ENCODE data around the gene CAMTA1. TPM values are rescaled to one million over a fixed set of nuclear protein-coding genes. Genes with fewer than 3 reads are reported as not detected.

CAMTA1 gene
- total RNA-seq, 1 donor from 2014 or later, result 47.9 TPM

- DNase-seq (no peak), ATAC-seq (no peak)
- no peaks in the 10 kb centered on the region for H3K9me3 ChIP-seq
- no peak overlapping the region for H3K4me3 ChIP-seq
- H3K4me1 ChIP-seq, result no peaks in the 10 kb centered on the region
- H3K36me3 ChIP-seq, result no peaks in the 10 kb centered on the region
- H3K27me3 ChIP-seq (ENCODE audit: low read depth), result no peaks in the 10 kb centered on the region
- TF ChIP-seq CTCF (IDR thresholded peaks at IDR 0.05), result no peak
- intact Hi-C loops (cut with DNase I), result no loop called here
- no peak overlapping the region for H3K27ac ChIP-seq
Observed at GRCh38 chr1:7062346-7063061, 277.2 kb downstream of the CAMTA1 start.

GRCh38 chr1:7063981-7064380 lies 278.7 kb downstream of the CAMTA1 start:
- no peak for TF ChIP-seq CTCF (IDR thresholded peaks at IDR 0.05)
- Histone ChIP-seq H3K36me3 (no peaks in the 10 kb centered on the region), H3K4me3 (no peak overlapping the region), H3K4me1 (no peaks in the 10 kb centered on the region), H3K9me3 (no peaks in the 10 kb centered on the region), H3K27me3 (ENCODE audit: low read depth) (peaks cover 5% of the 10 kb centered on the region), H3K27ac (no peak overlapping the region)
- DNase-seq (no peak), ATAC-seq (no peak)
- intact Hi-C loops (cut with DNase I), result no loop called here

- intact Hi-C loops (cut with DNase I), result no loop called here
- H3K27ac ChIP-seq, result no peak overlapping the region
- peaks cover 19% of the 10 kb centered on the region for H3K27me3 ChIP-seq (ENCODE audit: low read depth)
- no peak for TF ChIP-seq CTCF (IDR thresholded peaks at IDR 0.05)
- H3K36me3 ChIP-seq, result no peaks in the 10 kb centered on the region
- no peaks in the 10 kb centered on the region for H3K9me3 ChIP-seq
- ATAC-seq (no peak), DNase-seq (no peak)
- H3K4me3 ChIP-seq, result no peak overlapping the region
- H3K4me1 ChIP-seq, result peaks cover 8% of the 10 kb centered on the region
Observed at GRCh38 chr1:7068552-7068951, 283.3 kb downstream of the CAMTA1 start.

GRCh38 chr1:7069931-7070330 lies 284.7 kb downstream of the CAMTA1 start:
- intact Hi-C loops (cut with DNase I), result no loop called here
- H3K4me3 ChIP-seq, result peak overlapping the region; percentile 42

GRCh38 chr1:7070389-7071029 lies 285.3 kb downstream of the CAMTA1 start:
- Histone ChIP-seq H3K27me3 (ENCODE audit: low read depth) (peaks cover 19% of the 10 kb centered on the region), H3K4me3 (peak overlapping the region; percentile 42), H3K9me3 (no peaks in the 10 kb centered on the region), H3K27ac (no peak overlapping the region), H3K4me1 (peaks cover 8% of the 10 kb centered on the region), H3K36me3 (no peaks in the 10 kb centered on the region)
- DNase-seq (no peak), ATAC-seq (peak; percentile 73 to 79)
- peak; percentile 79 for TF ChIP-seq CTCF (IDR thresholded peaks at IDR 0.05)
- intact Hi-C loops (cut with DNase I), result no loop called here

More at GRCh38 chr1:7069931-7070330, 284.7 kb downstream of the CAMTA1 start:
- DNase-seq, result no peak
- Histone ChIP-seq H3K27me3 (ENCODE audit: low read depth) (peaks cover 19% of the 10 kb centered on the region), H3K9me3 (no peaks in the 10 kb centered on the region), H3K4me1 (peaks cover 8% of the 10 kb centered on the region), H3K36me3 (no peaks in the 10 kb centered on the region), H3K27ac (no peak overlapping the region)
- peak in 1 of 2 donors; percentile 28 for ATAC-seq
- TF ChIP-seq CTCF (IDR thresholded peaks at IDR 0.05), result no peak

All from lower lobe of right lung (tissue), 2 donors.